Stimulated activated CD8-positive, alpha-beta memory T cell treated with anti-CD3 and anti-CD28 coated beads, Interleukin-15, amount 100 ng/mL, for 4 hours (primary cell): ENCODE measurements around the gene SET.
A peak's percentile ranks its signal among the peaks of the same experiment; 100 is the strongest.
"Not testable (repeated sequence)": the region's sequence is repeated elsewhere in the genome, so short reads cannot be mapped to it uniquely, and the experiment has no call there.

Experiments used
- DNase-seq, 2 donors: peaks; one replicate each; pipeline ENCODE4 v3.0.0-alpha.2; 2020; ENCODE audit warnings: low read depth in 2 of 2

SET gene

GRCh38 chr9:128685636-128686489 is 3.2 kb upstream of the SET start:
- peak in 1 of 2 donors; percentile 37 for DNase-seq

- no peak for DNase-seq
Observed at GRCh38 chr9:128687453-128687852, 1.6 kb upstream of the SET start.

GRCh38 chr9:128689293-128689774 is 312 bp downstream of the SET start:
- DNase-seq, result no peak

- DNase-seq, result peak; percentile 37 to 38
Observed at GRCh38 chr9:128689820-128690683, 1.0 kb downstream of the SET start.

- no peak for DNase-seq
Observed at GRCh38 chr9:128690684-128691034, 1.6 kb downstream of the SET start.

- DNase-seq, result not testable (repeated sequence)
Observed at GRCh38 chr9:128693738-128694137, 4.7 kb downstream of the SET start.

- DNase-seq, result no peak
Observed at GRCh38 chr9:128694344-128694743, 5.3 kb downstream of the SET start.

- DNase-seq, result no peak
Observed at GRCh38 chr9:128696923-128697707, 8.1 kb downstream of the SET start.

- not testable (repeated sequence) for DNase-seq
Observed at GRCh38 chr9:128699096-128699795, 10.2 kb downstream of the SET start.

- no peak for DNase-seq
Observed at GRCh38 chr9:128701227-128701854, 12.3 kb downstream of the SET start.

- DNase-seq, result peak; percentile 59 to 60
Observed at GRCh38 chr9:128702445-128702948, 13.5 kb downstream of the SET start, which contains the start of gene PKN3. PKN3 (plus strand) TSS chr9:128702503; CDS start chr9:128702916, 413 bp downstream.

GRCh38 chr9:128702949-128703615 is 14.1 kb downstream of the SET start:
- no peak for DNase-seq

GRCh38 chr9:128703616-128704355 is 14.8 kb downstream of the SET start:
- DNase-seq, result no peak

GRCh38 chr9:128704356-128704670 is 15.3 kb downstream of the SET start:
- no peak for DNase-seq

GRCh38 chr9:128705051-128705965 is 16.3 kb downstream of the SET start:
- no peak for DNase-seq

- DNase-seq, result no peak
Observed at GRCh38 chr9:128706045-128706444, 17.0 kb downstream of the SET start.

- DNase-seq, result no peak
Observed at GRCh38 chr9:128706671-128707381, 17.8 kb downstream of the SET start.

GRCh38 chr9:128707446-128707845 is 18.4 kb downstream of the SET start:
- no peak for DNase-seq
